Activated naive CD4-positive, alpha-beta T cell treated with anti-CD3 and anti-CD28 coated beads, Interleukin-2, amount 50 U/mL, for 24 hours (primary cell): Measurements from ENCODE around the gene ZCRB1.
A peak's percentile ranks its signal among the peaks of the same experiment; 100 is the strongest.

Experiments
- H3K27ac Mint-ChIP-seq: one replicate; pipeline ENCODE4 v1.8.0; 2021; ENCODE audit warnings: mild to moderate bottlenecking, mixed read lengths
- H3K27me3 Mint-ChIP-seq: one replicate; pipeline ENCODE4 v1.8.0; 2021; ENCODE audit warnings: mixed read lengths
- H3K36me3 Mint-ChIP-seq: one replicate; pipeline ENCODE4 v1.8.0; 2021; ENCODE audit warnings: mixed read lengths
- H3K4me1 Mint-ChIP-seq: one replicate; pipeline ENCODE4 v1.8.0; 2021; ENCODE audit warnings: mixed read lengths
- H3K4me3 Mint-ChIP-seq: one replicate; pipeline ENCODE4 v1.8.0; 2021; ENCODE audit warnings: mild to moderate bottlenecking, mixed read lengths
- H3K9me3 Mint-ChIP-seq: one replicate; pipeline ENCODE4 v1.8.0; 2021; ENCODE audit warnings: mixed read lengths

Gene ZCRB1

GRCh38 chr12:42299392-42300308, 26.2 kb downstream of the ZCRB1 start:
- Mint-ChIP-seq H3K27ac (peak overlapping the region; percentile 73), H3K4me3 (peak overlapping the region; percentile 64), H3K36me3 (no peaks in the 10 kb centered on the region), H3K9me3 (no peaks in the 10 kb centered on the region), H3K4me1 (peaks cover 19% of the 10 kb centered on the region), H3K27me3 (no peaks in the 10 kb centered on the region)

DNA sequence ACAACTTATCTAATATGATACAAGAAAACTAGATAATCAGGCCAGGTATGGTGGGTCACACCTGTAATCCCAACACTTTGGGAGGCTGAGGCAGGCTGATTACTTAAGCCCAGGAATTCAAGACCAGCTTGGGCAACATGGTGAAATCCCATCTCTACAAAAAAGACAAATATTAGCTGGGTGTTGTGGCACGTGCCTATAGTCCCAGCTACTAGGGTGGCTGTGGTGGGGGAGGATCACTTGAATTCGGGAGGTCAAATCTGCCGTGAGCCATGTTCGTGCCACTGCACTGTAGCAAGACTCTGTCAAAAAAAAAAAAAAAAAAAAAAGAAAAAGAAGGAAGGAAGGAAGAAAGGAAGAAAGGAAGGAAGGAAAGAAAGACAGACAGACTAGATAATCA, 27.0 kb downstream of the ZCRB1 start:
- Mint-ChIP-seq H3K9me3 (no peaks in the 10 kb centered on the region), H3K4me3 (peak overlapping the region; percentile 7), H3K36me3 (no peaks in the 10 kb centered on the region), H3K4me1 (peaks cover 19% of the 10 kb centered on the region), H3K27me3 (no peaks in the 10 kb centered on the region), H3K27ac (no peak overlapping the region)

DNA sequence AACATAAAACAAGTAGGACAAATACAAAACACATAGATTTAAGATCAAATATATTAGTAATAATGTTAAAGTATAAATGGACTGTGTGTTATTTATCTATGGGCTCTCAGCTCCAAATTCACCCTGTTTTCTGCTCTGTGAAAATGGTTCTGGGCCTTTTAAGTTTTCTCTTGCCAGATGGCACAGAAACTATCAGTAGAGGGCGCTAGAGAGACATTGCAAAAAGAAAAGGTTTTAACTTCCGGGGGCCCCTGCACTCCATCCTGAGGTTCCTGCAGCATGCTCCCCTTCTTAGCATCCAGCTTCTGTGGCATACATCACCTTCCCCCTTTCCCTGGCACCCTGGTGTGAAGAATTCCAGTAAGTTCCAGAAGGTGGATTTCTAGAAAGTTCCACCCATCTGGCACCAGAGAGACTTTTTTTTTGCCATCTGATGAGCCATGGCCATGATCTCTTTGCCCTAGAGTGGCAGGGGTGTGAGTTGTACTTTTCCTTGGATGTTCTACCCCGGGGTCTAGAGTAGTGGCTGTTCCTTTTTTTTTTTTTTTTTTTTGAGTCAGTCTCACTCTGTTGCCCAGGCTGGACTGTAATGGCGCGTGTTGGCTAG, 29.3 kb downstream of the ZCRB1 start:
- H3K9me3 Mint-ChIP-seq: no peaks in the 10 kb centered on the region
- H3K4me1 Mint-ChIP-seq: peaks cover 19% of the 10 kb centered on the region
- no peak overlapping the region for H3K4me3 Mint-ChIP-seq
- no peaks in the 10 kb centered on the region for H3K27me3 Mint-ChIP-seq
- H3K36me3 Mint-ChIP-seq: no peaks in the 10 kb centered on the region
- no peak overlapping the region for H3K27ac Mint-ChIP-seq

DNA sequence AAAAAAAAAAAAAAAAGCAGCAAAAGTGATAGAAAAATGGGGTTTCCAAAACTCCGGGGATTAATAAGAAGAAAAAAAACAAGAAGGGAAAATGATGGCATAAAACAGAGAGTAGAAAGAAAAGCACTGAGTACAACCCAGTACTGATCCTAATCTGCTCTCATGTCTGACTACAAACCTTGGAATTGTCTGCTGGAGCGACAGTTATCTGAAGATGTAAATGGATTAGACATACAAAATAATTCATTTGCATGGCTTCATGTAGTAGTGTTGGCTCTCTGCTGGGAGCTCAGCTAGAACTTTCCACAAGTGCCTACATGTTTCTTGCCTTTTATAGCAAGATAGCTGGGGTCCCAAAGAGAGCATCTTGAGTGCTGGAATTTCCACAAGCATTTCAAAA, 34.2 kb downstream of the ZCRB1 start:
- Mint-ChIP-seq H3K9me3 (no peaks in the 10 kb centered on the region), H3K27ac (peak overlapping the region; percentile 30), H3K4me3 (no peak overlapping the region), H3K27me3 (peaks cover 3% of the 10 kb centered on the region), H3K4me1 (no peaks in the 10 kb centered on the region), H3K36me3 (no peaks in the 10 kb centered on the region)

- no peaks in the 10 kb centered on the region for H3K9me3 Mint-ChIP-seq
- peaks cover 3% of the 10 kb centered on the region for H3K27me3 Mint-ChIP-seq
- H3K4me1 Mint-ChIP-seq: peaks cover 5% of the 10 kb centered on the region
- no peaks in the 10 kb centered on the region for H3K36me3 Mint-ChIP-seq
- H3K27ac Mint-ChIP-seq: no peak overlapping the region
- H3K4me3 Mint-ChIP-seq: no peak overlapping the region
Observed at GRCh38 chr12:42288544-42288943, 37.4 kb downstream of the ZCRB1 start.

GRCh38 chr12:42286741-42287140, 39.2 kb downstream of the ZCRB1 start:
- H3K36me3 Mint-ChIP-seq: no peaks in the 10 kb centered on the region
- H3K27me3 Mint-ChIP-seq: peaks cover 3% of the 10 kb centered on the region
- H3K27ac Mint-ChIP-seq: no peak overlapping the region

DNA sequence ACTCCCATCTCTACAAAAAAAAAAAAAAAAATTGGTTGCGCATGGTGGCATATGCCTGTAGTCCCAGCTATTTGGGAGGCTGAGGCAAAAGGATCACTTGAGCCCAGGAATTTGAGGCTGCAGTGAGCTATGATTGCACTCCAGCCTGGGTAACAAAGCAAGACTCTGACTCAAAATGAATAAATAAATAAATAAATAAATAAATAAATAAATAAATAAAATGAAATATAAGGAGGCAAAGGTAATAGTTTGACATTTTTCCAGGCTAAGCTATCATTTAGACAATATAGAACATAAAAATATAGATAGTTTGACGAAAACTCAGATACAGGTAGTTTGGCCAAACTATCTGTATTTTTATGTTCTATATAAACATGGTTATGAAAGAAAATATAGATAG, 40.5 kb downstream of the ZCRB1 start:
- H3K4me1 Mint-ChIP-seq: peaks cover 5% of the 10 kb centered on the region
- no peak overlapping the region for H3K4me3 Mint-ChIP-seq
- H3K27me3 Mint-ChIP-seq: peaks cover 3% of the 10 kb centered on the region
- no peak overlapping the region for H3K27ac Mint-ChIP-seq
- no peaks in the 10 kb centered on the region for H3K36me3 Mint-ChIP-seq
- no peaks in the 10 kb centered on the region for H3K9me3 Mint-ChIP-seq

More at GRCh38 chr12:42286741-42287140, 39.2 kb downstream of the ZCRB1 start:
- H3K9me3 Mint-ChIP-seq: no peaks in the 10 kb centered on the region
- peaks cover 5% of the 10 kb centered on the region for H3K4me1 Mint-ChIP-seq
- H3K4me3 Mint-ChIP-seq: no peak overlapping the region

DNA sequence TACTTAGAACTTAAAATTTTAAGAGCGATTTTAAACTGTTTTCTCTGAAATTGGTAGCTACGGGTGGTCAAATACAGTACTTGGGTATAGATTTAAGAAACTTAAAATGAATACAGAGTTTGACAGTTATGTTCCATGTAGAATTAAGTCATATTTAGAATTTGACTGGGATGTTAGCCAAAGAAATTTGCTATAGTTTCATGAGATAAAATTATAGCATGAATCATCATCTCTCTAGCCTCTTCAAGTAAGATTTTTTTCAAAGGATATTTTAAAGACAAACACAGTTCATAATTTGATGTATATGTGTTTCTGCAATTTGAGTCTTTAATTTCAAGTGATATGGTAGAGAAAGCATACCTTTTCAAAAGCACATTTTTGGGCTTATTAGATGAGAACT, 41.0 kb downstream of the ZCRB1 start:
- peaks cover 5% of the 10 kb centered on the region for H3K4me1 Mint-ChIP-seq
- no peak overlapping the region for H3K4me3 Mint-ChIP-seq
- no peaks in the 10 kb centered on the region for H3K36me3 Mint-ChIP-seq
- H3K27me3 Mint-ChIP-seq: peaks cover 5% of the 10 kb centered on the region
- no peak overlapping the region for H3K27ac Mint-ChIP-seq
- no peaks in the 10 kb centered on the region for H3K9me3 Mint-ChIP-seq

- no peaks in the 10 kb centered on the region for H3K9me3 Mint-ChIP-seq
Observed at GRCh38 chr12:42284157-42284556, 41.7 kb downstream of the ZCRB1 start.

GRCh38 chr12:42283739-42284138, 42.2 kb downstream of the ZCRB1 start:
- H3K9me3 Mint-ChIP-seq: no peaks in the 10 kb centered on the region
- peaks cover 5% of the 10 kb centered on the region for H3K27me3 Mint-ChIP-seq
- no peak overlapping the region for H3K27ac Mint-ChIP-seq
- no peak overlapping the region for H3K4me3 Mint-ChIP-seq
- H3K4me1 Mint-ChIP-seq: peaks cover 5% of the 10 kb centered on the region
- no peaks in the 10 kb centered on the region for H3K36me3 Mint-ChIP-seq

More at GRCh38 chr12:42284157-42284556, 41.7 kb downstream of the ZCRB1 start:
- H3K27me3 Mint-ChIP-seq: peaks cover 5% of the 10 kb centered on the region
- no peak overlapping the region for H3K4me3 Mint-ChIP-seq
- H3K27ac Mint-ChIP-seq: peak overlapping the region; percentile 35
- H3K36me3 Mint-ChIP-seq: no peaks in the 10 kb centered on the region
- peaks cover 5% of the 10 kb centered on the region for H3K4me1 Mint-ChIP-seq

DNA sequence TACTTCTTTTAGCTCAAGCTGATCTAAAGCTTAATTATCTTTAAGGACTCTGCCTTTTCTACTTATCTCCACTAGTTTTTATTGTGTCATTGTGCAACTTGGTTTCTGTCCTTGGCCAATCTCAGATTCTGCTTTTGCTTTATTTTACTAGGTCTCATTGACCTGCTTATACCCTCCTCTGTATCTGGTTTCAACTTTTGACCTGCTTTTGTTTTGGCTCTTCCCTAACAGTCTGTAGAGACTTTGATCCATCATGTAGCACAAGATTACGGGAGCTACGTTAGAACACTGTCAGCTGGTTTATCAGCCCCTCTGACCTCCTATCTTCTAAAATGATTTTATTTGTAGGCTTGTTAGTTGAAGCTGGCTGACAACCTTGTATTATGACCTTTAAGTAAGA, 43.6 kb downstream of the ZCRB1 start:
- H3K27me3 Mint-ChIP-seq: peaks cover 2% of the 10 kb centered on the region
- no peaks in the 10 kb centered on the region for H3K36me3 Mint-ChIP-seq
- no peak overlapping the region for H3K27ac Mint-ChIP-seq
- H3K9me3 Mint-ChIP-seq: no peaks in the 10 kb centered on the region
- no peak overlapping the region for H3K4me3 Mint-ChIP-seq
- H3K4me1 Mint-ChIP-seq: peaks cover 5% of the 10 kb centered on the region

- peaks cover 5% of the 10 kb centered on the region for H3K4me1 Mint-ChIP-seq
- H3K27ac Mint-ChIP-seq: no peak overlapping the region
- H3K27me3 Mint-ChIP-seq: peaks cover 2% of the 10 kb centered on the region
- H3K36me3 Mint-ChIP-seq: no peaks in the 10 kb centered on the region
- no peaks in the 10 kb centered on the region for H3K9me3 Mint-ChIP-seq
- H3K4me3 Mint-ChIP-seq: no peak overlapping the region
Observed at GRCh38 chr12:42281844-42282243, 44.0 kb downstream of the ZCRB1 start.

DNA sequence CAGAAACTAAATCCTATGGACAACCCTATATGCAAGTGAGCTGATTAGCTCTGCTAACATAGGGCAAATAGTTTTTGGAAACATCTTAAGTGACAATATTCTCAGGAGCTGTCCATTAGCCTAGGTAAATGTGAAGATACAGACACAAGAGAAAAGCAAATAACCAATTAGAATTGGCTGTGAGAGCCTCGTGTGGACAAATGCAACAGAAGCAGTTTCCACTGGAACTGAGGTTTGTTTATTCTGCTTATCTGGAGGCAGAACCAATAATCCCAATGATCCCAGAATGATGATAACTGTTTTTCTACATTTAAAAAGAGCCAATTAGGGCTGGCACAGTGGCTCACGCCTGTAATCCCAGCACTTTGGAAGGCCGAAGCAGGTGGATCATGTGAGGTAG, 44.6 kb downstream of the ZCRB1 start:
- H3K36me3 Mint-ChIP-seq: no peaks in the 10 kb centered on the region
- peaks cover 2% of the 10 kb centered on the region for H3K27me3 Mint-ChIP-seq
- H3K27ac Mint-ChIP-seq: no peak overlapping the region
- H3K4me1 Mint-ChIP-seq: peaks cover 5% of the 10 kb centered on the region
- H3K4me3 Mint-ChIP-seq: no peak overlapping the region
- H3K9me3 Mint-ChIP-seq: no peaks in the 10 kb centered on the region

- no peak overlapping the region for H3K4me3 Mint-ChIP-seq
- no peaks in the 10 kb centered on the region for H3K9me3 Mint-ChIP-seq
- peaks cover 2% of the 10 kb centered on the region for H3K27me3 Mint-ChIP-seq
- H3K36me3 Mint-ChIP-seq: no peaks in the 10 kb centered on the region
- no peaks in the 10 kb centered on the region for H3K4me1 Mint-ChIP-seq
- H3K27ac Mint-ChIP-seq: no peak overlapping the region
Observed at GRCh38 chr12:42278128-42278510, 47.8 kb downstream of the ZCRB1 start.

DNA sequence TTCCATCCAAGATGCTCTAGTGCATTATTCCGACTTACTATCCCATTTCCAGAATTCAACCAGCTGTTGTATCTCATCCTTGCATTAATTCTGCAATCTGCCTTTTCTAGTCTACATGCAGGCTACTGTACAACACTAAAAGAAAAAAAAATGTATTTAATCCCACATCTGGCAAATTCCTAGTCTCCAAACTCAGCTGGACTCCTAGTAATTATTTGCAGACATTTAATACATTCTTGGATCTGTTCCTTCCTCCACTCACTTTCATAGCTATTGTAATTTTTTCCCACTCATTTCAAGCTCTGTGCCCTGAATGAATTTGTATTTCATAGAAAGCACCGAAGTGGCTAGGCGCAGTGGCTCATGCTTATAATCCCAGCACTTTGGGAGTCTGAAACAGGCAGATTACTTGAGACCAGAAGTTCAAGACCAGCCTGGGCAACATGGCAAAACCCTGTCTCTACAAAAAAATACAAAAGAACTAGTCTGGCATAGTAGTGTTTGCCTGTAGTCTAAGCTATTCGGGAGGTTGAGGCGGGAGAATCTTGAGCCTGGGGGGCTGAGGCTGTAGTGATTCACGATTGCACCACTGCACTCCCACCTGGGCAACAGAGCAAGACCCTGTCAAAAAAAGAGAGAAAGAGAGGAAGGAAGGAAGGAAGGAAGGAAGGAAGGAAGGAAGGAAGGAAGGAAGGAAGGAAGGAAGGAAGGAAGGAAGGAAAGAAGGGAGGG, 48.3 kb downstream of the ZCRB1 start:
- no peaks in the 10 kb centered on the region for H3K9me3 Mint-ChIP-seq
- H3K36me3 Mint-ChIP-seq: no peaks in the 10 kb centered on the region
- peaks cover 2% of the 10 kb centered on the region for H3K27me3 Mint-ChIP-seq
- no peaks in the 10 kb centered on the region for H3K4me1 Mint-ChIP-seq
- no peak overlapping the region for H3K27ac Mint-ChIP-seq
- H3K4me3 Mint-ChIP-seq: no peak overlapping the region

DNA sequence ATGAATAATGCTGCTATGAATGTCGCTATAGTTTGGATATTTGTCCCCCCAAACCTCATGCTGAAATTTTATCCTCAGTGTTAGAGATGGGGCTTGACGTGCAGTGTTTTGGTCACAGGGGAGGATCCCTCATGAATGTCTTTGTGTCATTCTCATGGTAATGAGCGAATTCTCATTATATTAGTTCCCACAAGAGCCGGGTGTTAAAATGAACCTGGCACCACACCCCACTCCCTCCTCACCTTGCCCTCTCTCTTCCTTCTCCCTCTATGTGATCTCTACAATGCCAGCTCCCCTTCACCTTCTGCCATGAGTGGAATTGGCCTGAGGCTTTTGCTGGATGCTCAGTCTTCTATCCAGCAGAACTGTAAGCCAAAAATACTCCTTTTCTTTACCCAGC, 50.4 kb downstream of the ZCRB1 start:
- peaks cover 6% of the 10 kb centered on the region for H3K4me1 Mint-ChIP-seq
- H3K9me3 Mint-ChIP-seq: no peaks in the 10 kb centered on the region
- H3K4me3 Mint-ChIP-seq: no peak overlapping the region
- H3K27ac Mint-ChIP-seq: no peak overlapping the region
- peaks cover 2% of the 10 kb centered on the region for H3K27me3 Mint-ChIP-seq
- H3K36me3 Mint-ChIP-seq: no peaks in the 10 kb centered on the region
